HG03175 (cell line): ENCODE results near the gene MSX2.

ENCODE experiments used
- ATAC-seq: cut with Tn5 transposase; IDR thresholded peaks from one replicate; pipeline ENCODE4 v1.9.1; 2021; ENCODE audit warnings: mild to moderate bottlenecking, moderate library complexity; ENCODE audit not compliant: unreplicated experiment

MSX2 gene

GRCh38 chr5:174765540-174765939 lies 41.2 kb downstream of the MSX2 start:
- ATAC-seq = no peak

DNA sequence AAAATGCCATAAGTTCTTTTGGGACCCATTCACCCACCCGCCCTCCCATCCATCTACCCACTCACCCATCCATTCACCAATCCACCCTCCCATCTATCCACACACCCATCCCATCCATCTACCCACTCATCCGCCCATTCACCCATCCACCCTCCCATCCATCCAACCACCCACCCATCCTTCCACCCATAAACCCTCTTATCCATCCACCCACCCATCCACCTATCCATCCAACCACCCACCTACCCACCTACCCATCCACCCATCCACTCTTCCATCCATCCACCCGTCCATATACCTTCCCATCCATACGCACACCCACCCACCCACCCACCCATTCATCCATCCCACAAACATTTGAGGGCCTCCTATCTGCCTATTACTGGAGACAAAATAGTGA lies 43.3 kb downstream of the MSX2 start:
- ATAC-seq = no peak

DNA sequence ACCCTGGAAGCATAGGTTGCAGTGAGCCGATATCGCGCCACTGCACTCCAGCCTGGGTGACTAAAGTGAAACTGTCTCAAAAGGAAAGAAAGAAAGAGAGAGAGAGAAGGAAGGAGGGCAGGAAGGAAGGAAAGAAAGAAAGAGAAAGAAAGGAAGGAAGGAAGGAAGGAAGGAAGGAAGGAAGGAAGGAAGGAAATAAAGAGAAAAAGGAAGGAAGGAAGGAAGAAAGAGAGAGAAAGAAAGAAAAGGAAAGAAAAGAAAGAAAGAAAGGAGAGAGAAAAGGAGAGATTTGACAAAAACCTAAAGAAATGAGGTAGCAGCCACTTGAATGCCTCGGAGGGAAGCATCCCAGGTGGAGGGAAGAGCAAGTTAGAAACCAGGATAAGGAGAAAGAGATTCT lies 44.6 kb downstream of the MSX2 start:
- no peak for ATAC-seq

DNA sequence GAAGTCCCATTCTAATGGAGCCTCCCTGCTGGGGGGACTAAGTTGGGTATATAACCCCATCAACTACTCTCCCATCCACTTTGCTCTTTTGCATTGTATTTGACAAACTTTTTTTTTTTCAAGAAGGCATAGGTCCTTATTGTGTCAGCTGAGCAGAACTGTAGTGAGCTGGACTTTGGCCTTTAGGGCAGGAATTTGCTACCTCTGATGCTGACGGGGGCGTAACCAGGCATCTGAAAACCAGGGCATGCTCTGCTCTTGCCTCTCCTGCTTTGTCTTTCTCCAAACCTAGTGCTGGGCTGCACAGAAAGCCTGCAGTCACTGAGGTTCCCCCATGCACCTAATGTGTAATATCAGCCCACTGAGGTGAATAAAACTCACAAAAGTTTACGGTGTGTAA lies 49.0 kb downstream of the MSX2 start:
- ATAC-seq = no peak

- ATAC-seq = no peak
These were observed 50.7 kb downstream of the MSX2 start for GRCh38 chr5:174775081-174775480.

DNA sequence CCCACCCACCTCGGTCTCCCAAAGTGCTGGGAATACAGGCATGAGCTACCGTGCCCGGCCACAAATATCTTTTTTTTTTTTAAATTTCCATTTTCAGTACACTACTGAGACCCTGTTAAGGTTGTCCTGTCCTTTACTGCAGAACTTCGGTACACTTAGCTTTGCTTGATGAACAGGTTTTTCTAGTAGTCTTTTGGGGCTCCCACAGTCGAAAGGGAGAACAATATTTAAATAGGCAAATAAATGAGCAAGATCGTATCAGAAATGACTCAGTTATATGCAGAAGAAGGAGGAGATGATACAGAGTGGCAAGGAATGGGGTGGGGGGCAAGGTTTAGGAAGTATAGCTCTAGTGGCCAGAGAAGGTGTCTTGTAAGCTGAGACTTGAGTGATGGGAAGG lies 52.7 kb downstream of the MSX2 start:
- ATAC-seq = no peak

GRCh38 chr5:174777583-174777982 lies 53.2 kb downstream of the MSX2 start:
- no peak for ATAC-seq
